GM12878 (cell line): ENCODE measurements around the gene KMO. TPM values are rescaled to one million over a fixed set of nuclear protein-coding genes. Genes with fewer than 3 reads are reported as not detected.

ENCODE experiments used
- ATAC-seq: fragments of 200-7000 bp; cut with Tn5 transposase; 3 replicates; pipeline ENCODE4 v1.9.1; 2020; ENCODE audit warnings: mild to moderate bottlenecking, moderate library complexity
- BruUV-seq: library from RNA; stranded (reverse); fragments of 400-500 nt; replicated peaks from 2 replicates; lab custom pipeline; 2021; lab: Mats Ljungman, UMichigan
- CTCF ChIA-PET: fragments of 300-600 bp; sonication (Branson Sonifier 250); formaldehyde crosslinking; extraction: SDS; loops from one replicate; lab custom pipeline; 2021; ENCODE audit warnings: inconsistent platforms; lab: Yijun Ruan, JAX
- POLR2A ChIA-PET: fragments of 350-600 bp; formaldehyde crosslinking; extraction: SDS; loops from one replicate; lab custom pipeline; 2021; ENCODE audit warnings: inconsistent platforms; lab: Charles Lee
- RAD21 ChIA-PET: fragments of 300-600 bp; sonication (Branson Sonifier 250); formaldehyde crosslinking; loops from one replicate; lab custom pipeline; 2023; ENCODE audit warnings: antibody characterized with exemption; ENCODE audit not compliant: unreplicated experiment; lab: Charles Lee
- SMC1A ChIA-PET: fragments of 300-600 bp; sonication (Branson Sonifier 250); formaldehyde crosslinking; loops from one replicate; lab custom pipeline; 2023; ENCODE audit not compliant: unreplicated experiment, uncharacterized antibody; lab: Charles Lee
- DNase-seq: peaks from one replicate; pipeline ENCODE4 v3.0.0-alpha.2; 2011; ENCODE audit warnings: low read depth, low spot score
- FAIRE-seq: peaks from 3 replicates; lab custom pipeline; 2011; peaks lifted over from hg19 to GRCh38; lab: Jason Lieb, UNC
- H2AFZ ChIP-seq: 2 replicates; pipeline ENCODE4 v1.6.0; 2011; ENCODE audit warnings: low read depth, low read length, control low read depth; ENCODE audit not compliant: control insufficient read depth
- H3K27ac ChIP-seq: 2 replicates; pipeline ENCODE4 v1.5.1; 2011; ENCODE audit warnings: control low read depth; ENCODE audit not compliant: control insufficient read depth, insufficient read depth
- H3K27me3 ChIP-seq, 2 experiments: replicated peaks in 1 of 2; 2 replicates each; pipeline versions ENCODE4 v1.6.0 to v1.6.1; 2011; ENCODE audit warnings: low read length in 1 of 2; ENCODE audit not compliant: control insufficient read depth in 2 of 2, insufficient read depth in 2 of 2
- H3K36me3 ChIP-seq, 2 experiments: 2 replicates each; pipeline ENCODE4 v1.5.1; 2011; ENCODE audit warnings: low read length in 1 of 2; ENCODE audit not compliant: control insufficient read depth in 2 of 2, insufficient read depth in 2 of 2
- H3K4me1 ChIP-seq: 2 replicates; pipeline ENCODE4 v1.6.1; 2011; ENCODE audit warnings: mild to moderate bottlenecking, low read length, moderate library complexity, mixed read lengths; ENCODE audit not compliant: control insufficient read depth, insufficient read depth
- H3K4me2 ChIP-seq: 2 replicates; pipeline ENCODE4 v1.6.0; 2011; ENCODE audit warnings: control low read depth; ENCODE audit not compliant: control insufficient read depth, insufficient read depth
- H3K4me3 ChIP-seq: fragments of 200-600 bp; sonication (generic); 2 replicates; pipeline ENCODE4 v1.5.1; 2016
- H3K79me2 ChIP-seq: 2 replicates; pipeline ENCODE4 v1.6.0; 2011; ENCODE audit warnings: low read length; ENCODE audit not compliant: control insufficient read depth, insufficient read depth
- H3K9ac ChIP-seq: 2 replicates; pipeline ENCODE4 v1.8.0; 2011; ENCODE audit warnings: low read length, control low read depth, mixed read lengths; ENCODE audit not compliant: control insufficient read depth, insufficient read depth
- H3K9me3 ChIP-seq: replicated peaks from 3 replicates; pipeline ENCODE4 v1.5.1; 2011; ENCODE audit warnings: mild to moderate bottlenecking, low read length; ENCODE audit not compliant: control insufficient read depth, insufficient read depth
- H4K20me1 ChIP-seq: 2 replicates; pipeline ENCODE4 v1.6.0; 2011; ENCODE audit not compliant: control insufficient read depth, insufficient read depth
- CTCF ChIP-seq, 3 experiments: IDR thresholded peaks in 2 of 3; conservative IDR thresholded peaks in 1 of 3; 2 replicates each; pipeline ENCODE4 v1.5.1; 2011; ENCODE audit warnings: low read depth in 3 of 3, low read length in 3 of 3, mild to moderate bottlenecking in 3 of 3, control low read depth in 2 of 3, moderate library complexity in 2 of 3, inconsistent platforms in 1 of 3, mixed read lengths in 1 of 3; ENCODE audit not compliant: control insufficient read depth in 2 of 3, insufficient read depth in 1 of 3; ENCODE audit errors: extremely low read depth in 1 of 3
- FOXK2 ChIP-seq: fragments of 450-650 bp; IDR thresholded peaks from 2 replicates; pipeline ENCODE4 v1.6.1; 2017; ENCODE audit warnings: mild to moderate bottlenecking, moderate library complexity
- NR2C1 ChIP-seq: fragments of 450-650 bp; IDR thresholded peaks from 2 replicates; pipeline ENCODE4 v1.6.1; 2017; ENCODE audit warnings: antibody characterized with exemption, mild to moderate bottlenecking, moderate library complexity
- RELA ChIP-seq: fragments of 450-650 bp; IDR thresholded peaks from 2 replicates; pipeline ENCODE4 v1.8.0; 2014; ENCODE audit warnings: borderline replicate concordance; ENCODE audit not compliant: partially characterized antibody
- TCF12 ChIP-seq: IDR thresholded peaks from 2 replicates; pipeline ENCODE4 v1.6.1; 2011; ENCODE audit warnings: low read depth, mild to moderate bottlenecking, low read length
- WGBS: methylation state at CpG from one replicate; pipeline ENCODE4 v1.1.6; 2016; ENCODE audit warnings: low lambda C conversion rate; ENCODE audit not compliant: insufficient replicate concordance, insufficient coverage; ENCODE audit errors: missing lambda C conversion rate; 5-methylcytosine and 5-hydroxymethylcytosine counted together
- in situ Hi-C: fragments of 300-500 bp; cut with MboI; formaldehyde crosslinking; loops from 9 replicates; pipeline ENCODE4 v1.14.3; 2018; ENCODE audit warnings: mixed read lengths
- intact Hi-C: fragments of 100-400 bp; cut with micrococcal nuclease; formaldehyde crosslinking; loops from one replicate; pipeline ENCODE4 v1.14.2; 2022; ENCODE audit not compliant: unreplicated experiment
- polyA plus RNA-seq, 11 experiments: library from polyadenylated mRNA; depleted of rRNA in 4 of 11; unstranded in 6 of 11; stranded (reverse) in 5 of 11; fragments of >200 nt; fragmentation: Nextera tagmentation in 4 of 11; fragmentation: Illumina TruSeq in 1 of 11; extraction: Ambion mirVana in 4 of 11; extraction: Trizol in 1 of 11; gene quantifications; 1 replicate in 1 of 11; 2 replicates in 10 of 11; pipeline versions ENCODE4 v1.2.1 to v1.2.3, GENCODE V29; 2011 to 2016; ENCODE audit warnings: inconsistent platforms in 2 of 11, missing spikeins in 2 of 11, low read depth in 1 of 11
- total RNA-seq, 4 experiments: library from RNA; depleted of rRNA in 3 of 4; stranded (reverse); fragments of >200 nt in 3 of 4; fragmentation: Illumina TruSeq in 1 of 4; extraction: Trizol in 1 of 4; gene quantifications; 2 replicates each; pipeline versions ENCODE4 v1.2.1 to v1.2.3, GENCODE V29; 2013 to 2021
- TF ChIP-seq, protein P1 (sequence below): fragments of 450-650 bp; IDR thresholded peaks from 2 replicates; pipeline ENCODE4 v1.6.1; 2017; ENCODE audit warnings: antibody characterized with exemption, mild to moderate bottlenecking, moderate library complexity
- TF ChIP-seq, protein P2 (sequence below): IDR thresholded peaks from 2 replicates; pipeline ENCODE4 v1.6.1; 2011; ENCODE audit warnings: low read depth, mild to moderate bottlenecking, low read length, moderate library complexity, borderline replicate concordance; ENCODE audit errors: extremely low read depth

KMO gene
- total and polyA plus RNA-seq, 10 of the 15 experiments (the other 5 are each of a cell fraction or from before 2014, with no cell fraction given) = 0.68 to 5.9 (median 1.5) TPM

DNA sequence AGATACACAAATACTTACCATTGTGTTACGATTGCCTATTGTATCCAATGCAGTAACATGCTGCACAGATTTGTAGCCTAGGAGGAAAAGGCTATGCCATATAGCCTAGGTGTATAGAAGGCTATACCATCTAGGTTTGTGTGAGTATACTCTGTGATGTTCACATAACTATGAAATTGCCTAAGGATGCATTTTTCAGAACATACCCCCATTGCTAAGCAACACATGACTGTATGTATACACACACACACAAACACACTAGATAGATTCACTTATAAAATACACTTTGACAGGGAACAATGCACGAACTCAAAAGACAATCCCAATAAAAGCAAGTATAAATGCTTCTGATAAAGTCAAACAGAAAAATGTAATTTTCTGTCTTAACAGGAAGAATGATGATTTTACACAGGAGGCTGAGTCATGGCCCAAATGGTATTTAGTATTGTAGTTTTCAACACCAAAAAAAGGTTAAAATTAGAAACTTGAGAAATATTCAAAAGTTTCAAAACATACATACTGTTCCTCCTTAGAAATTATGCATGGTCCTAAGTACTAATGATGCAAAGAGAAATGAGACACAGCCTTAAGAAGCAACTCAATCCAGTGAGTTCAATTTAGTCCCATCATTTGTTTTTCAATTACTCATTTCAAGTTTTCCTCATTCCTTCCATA is 24.9 kb upstream of the KMO start:
- DNase-seq = no peak
- Histone ChIP-seq H3K27me3 (no peaks in the 10 kb centered on the region), H3K4me2 (no peak overlapping the region), H3K27ac (no peak overlapping the region), H3K4me1 (no peaks in the 10 kb centered on the region), H3K36me3 (peaks cover 5 to 19% of the 10 kb centered on the region in 2 experiments; a peak in 3 of 4 replicates), H4K20me1 (no peaks in the 10 kb centered on the region), H3K9me3 (no peaks in the 10 kb centered on the region), H3K4me3 (no peak overlapping the region), H3K79me2 (no peaks in the 10 kb centered on the region), H3K9ac (no peak overlapping the region), H2AFZ (no peak overlapping the region)
- CTCF ChIA-PET = interaction anchor here (1.7 to 2.0 kb wide), 2 partner anchors 8 to 104 kb away, joined by 6 to 11 read pairs; no protein-coding TSS in a partner anchor
- in situ Hi-C loops = no loop called here
- 94% methylated on average over 2 of the region's 2 CpGs for WGBS
- no peak for ATAC-seq
- SMC1A ChIA-PET = interaction anchor here (1.7 kb wide), 1 partner anchor 9 kb away, joined by 6 read pairs; no protein-coding TSS in a partner anchor
- intact Hi-C loops = no loop called here
- FAIRE-seq = no peak
- RAD21 ChIA-PET = no interaction called here
- POLR2A ChIA-PET = no interaction called here
- TF ChIP-seq FOXK2 (no peak), TCF12 (no peak), CTCF (IDR thresholded peaks at IDR 0.05 in 2 of 3, conservative IDR thresholded peaks at IDR 0.05 in 1 of 3; ENCODE audit: control insufficient read depth in 2 of 3, extremely low read depth in 1 of 3, insufficient read depth in 1 of 3, low read depth in 3 of 3, low read length in 3 of 3) (no peak), NR2C1 (no peak), RELA (no peak)
- TF ChIP-seq, protein P1, sequence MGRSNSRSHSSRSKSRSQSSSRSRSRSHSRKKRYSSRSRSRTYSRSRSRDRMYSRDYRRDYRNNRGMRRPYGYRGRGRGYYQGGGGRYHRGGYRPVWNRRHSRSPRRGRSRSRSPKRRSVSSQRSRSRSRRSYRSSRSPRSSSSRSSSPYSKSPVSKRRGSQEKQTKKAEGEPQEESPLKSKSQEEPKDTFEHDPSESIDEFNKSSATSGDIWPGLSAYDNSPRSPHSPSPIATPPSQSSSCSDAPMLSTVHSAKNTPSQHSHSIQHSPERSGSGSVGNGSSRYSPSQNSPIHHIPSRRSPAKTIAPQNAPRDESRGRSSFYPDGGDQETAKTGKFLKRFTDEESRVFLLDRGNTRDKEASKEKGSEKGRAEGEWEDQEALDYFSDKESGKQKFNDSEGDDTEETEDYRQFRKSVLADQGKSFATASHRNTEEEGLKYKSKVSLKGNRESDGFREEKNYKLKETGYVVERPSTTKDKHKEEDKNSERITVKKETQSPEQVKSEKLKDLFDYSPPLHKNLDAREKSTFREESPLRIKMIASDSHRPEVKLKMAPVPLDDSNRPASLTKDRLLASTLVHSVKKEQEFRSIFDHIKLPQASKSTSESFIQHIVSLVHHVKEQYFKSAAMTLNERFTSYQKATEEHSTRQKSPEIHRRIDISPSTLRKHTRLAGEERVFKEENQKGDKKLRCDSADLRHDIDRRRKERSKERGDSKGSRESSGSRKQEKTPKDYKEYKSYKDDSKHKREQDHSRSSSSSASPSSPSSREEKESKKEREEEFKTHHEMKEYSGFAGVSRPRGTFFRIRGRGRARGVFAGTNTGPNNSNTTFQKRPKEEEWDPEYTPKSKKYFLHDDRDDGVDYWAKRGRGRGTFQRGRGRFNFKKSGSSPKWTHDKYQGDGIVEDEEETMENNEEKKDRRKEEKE = no peak
- TF ChIP-seq, protein P2, sequence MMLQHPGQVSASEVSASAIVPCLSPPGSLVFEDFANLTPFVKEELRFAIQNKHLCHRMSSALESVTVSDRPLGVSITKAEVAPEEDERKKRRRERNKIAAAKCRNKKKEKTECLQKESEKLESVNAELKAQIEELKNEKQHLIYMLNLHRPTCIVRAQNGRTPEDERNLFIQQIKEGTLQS = no peak
- BruUV-seq = no TSS peak
